Urothelium cell line (cell line): ENCODE measurements around the gene CEP295NL.
"Not testable (repeated sequence)": the region's sequence is repeated elsewhere in the genome, so short reads cannot be mapped to it uniquely, and the experiment has no call there.

Experiments used
- DNase-seq: peaks from one replicate; pipeline ENCODE4 v3.0.0; 2011; ENCODE audit warnings: low spot score, mixed read lengths
- FAIRE-seq: peaks from 2 replicates; lab custom pipeline; 2011; peaks lifted over from hg19 to GRCh38; lab: Jason Lieb, UNC

Gene CEP295NL

GRCh38 chr17:78910497-78911284 lies 7.7 kb upstream of the CEP295NL start:
- no peak for DNase-seq
- no peak for FAIRE-seq

- FAIRE-seq, result no peak
- DNase-seq, result no peak
These were observed 5.4 kb upstream of the CEP295NL start for GRCh38 chr17:78908426-78908825.

GRCh38 chr17:78905541-78905940 lies 2.5 kb upstream of the CEP295NL start:
- no peak for DNase-seq
- no peak for FAIRE-seq

- FAIRE-seq, result no peak
- no peak for DNase-seq
These were observed 2.1 kb upstream of the CEP295NL start for GRCh38 chr17:78905116-78905515.

- FAIRE-seq, result peak; percentile 9
- DNase-seq, result no peak
These were observed 1.4 kb upstream of the CEP295NL start for GRCh38 chr17:78904371-78904770.

- not testable (repeated sequence) for DNase-seq, FAIRE-seq
These were observed 770 bp downstream of the CEP295NL start for GRCh38 chr17:78902231-78902630.

- no peak for FAIRE-seq
- DNase-seq, result no peak
These were observed 1.2 kb downstream of the CEP295NL start for GRCh38 chr17:78901806-78902205.

GRCh38 chr17:78900816-78901215 lies 2.2 kb downstream of the CEP295NL start:
- DNase-seq (no peak), FAIRE-seq (no peak)

GRCh38 chr17:78899361-78900260 lies 3.4 kb downstream of the CEP295NL start:
- FAIRE-seq (no peak), DNase-seq (no peak)

- FAIRE-seq (no peak), DNase-seq (no peak)
These were observed 4.1 kb downstream of the CEP295NL start for GRCh38 chr17:78898947-78899346.

- FAIRE-seq, result no peak
These were observed 4.7 kb downstream of the CEP295NL start for GRCh38 chr17:78898075-78898836.

GRCh38 chr17:78897664-78898047 lies 5.3 kb downstream of the CEP295NL start:
- DNase-seq, result no peak
- no peak for FAIRE-seq

More at GRCh38 chr17:78898075-78898836, 4.7 kb downstream of the CEP295NL start:
- DNase-seq, result no peak

GRCh38 chr17:78896834-78897663 lies 6.0 kb downstream of the CEP295NL start:
- FAIRE-seq (peak; percentile 23), DNase-seq (no peak)

- DNase-seq, result no peak
- no peak for FAIRE-seq
These were observed 6.7 kb downstream of the CEP295NL start for GRCh38 chr17:78896091-78896833.

- no peak for FAIRE-seq
- no peak for DNase-seq
These were observed 7.7 kb downstream of the CEP295NL start for GRCh38 chr17:78895322-78895721.

GRCh38 chr17:78893684-78894083 lies 9.3 kb downstream of the CEP295NL start:
- FAIRE-seq (no peak), DNase-seq (no peak)

- FAIRE-seq, result peak; percentile 99
- no peak for DNase-seq
These were observed 10.0 kb downstream of the CEP295NL start for GRCh38 chr17:78892936-78893379.

- FAIRE-seq, result no peak
- DNase-seq, result no peak
These were observed 10.5 kb downstream of the CEP295NL start for GRCh38 chr17:78892520-78892919.

- DNase-seq, result no peak
- no peak for FAIRE-seq
These were observed 10.9 kb downstream of the CEP295NL start for GRCh38 chr17:78892062-78892456.
